GM12873 (cell line): ENCODE data around the gene TRAPPC12.

Experiments
- TF ChIP-seq, protein P1 (sequence below): IDR thresholded peaks from 2 replicates; pipeline ENCODE4 v1.5.1; 2012; ENCODE audit warnings: low read depth, mild to moderate bottlenecking, moderate library complexity, low read length, control low read depth; ENCODE audit not compliant: insufficient read depth; ENCODE audit errors: missing control alignments

The TRAPPC12 gene

DNA sequence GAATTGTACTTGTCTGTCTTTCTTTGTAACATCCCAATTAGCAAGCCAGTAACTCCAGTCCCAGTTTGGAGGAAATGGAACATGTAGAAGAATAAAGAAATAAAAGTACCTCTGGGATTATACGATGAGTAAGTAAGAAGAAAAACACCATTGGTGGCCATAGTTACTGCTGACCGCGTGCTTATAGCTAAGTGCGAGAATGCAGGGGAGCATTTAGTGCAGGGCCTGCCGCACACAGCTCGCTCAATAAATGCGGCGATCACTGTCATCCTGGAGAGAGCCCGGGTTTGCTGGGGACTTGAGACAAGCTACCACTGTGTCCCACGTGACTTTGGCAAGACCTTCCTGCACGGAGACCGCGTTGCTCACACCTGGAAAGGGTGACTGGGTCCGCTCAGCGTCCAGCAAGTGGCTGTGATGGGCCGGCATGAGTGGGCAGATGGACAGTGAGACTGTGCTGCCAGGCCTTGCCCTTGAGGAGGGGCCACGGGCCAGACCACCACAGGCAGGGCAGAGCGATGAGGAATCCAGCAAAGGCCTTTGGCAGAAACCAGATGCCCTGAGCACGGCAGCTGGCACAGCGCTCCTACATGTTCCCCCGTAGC, 85.0 kb downstream of the TRAPPC12 start:
- TF ChIP-seq, protein P1, sequence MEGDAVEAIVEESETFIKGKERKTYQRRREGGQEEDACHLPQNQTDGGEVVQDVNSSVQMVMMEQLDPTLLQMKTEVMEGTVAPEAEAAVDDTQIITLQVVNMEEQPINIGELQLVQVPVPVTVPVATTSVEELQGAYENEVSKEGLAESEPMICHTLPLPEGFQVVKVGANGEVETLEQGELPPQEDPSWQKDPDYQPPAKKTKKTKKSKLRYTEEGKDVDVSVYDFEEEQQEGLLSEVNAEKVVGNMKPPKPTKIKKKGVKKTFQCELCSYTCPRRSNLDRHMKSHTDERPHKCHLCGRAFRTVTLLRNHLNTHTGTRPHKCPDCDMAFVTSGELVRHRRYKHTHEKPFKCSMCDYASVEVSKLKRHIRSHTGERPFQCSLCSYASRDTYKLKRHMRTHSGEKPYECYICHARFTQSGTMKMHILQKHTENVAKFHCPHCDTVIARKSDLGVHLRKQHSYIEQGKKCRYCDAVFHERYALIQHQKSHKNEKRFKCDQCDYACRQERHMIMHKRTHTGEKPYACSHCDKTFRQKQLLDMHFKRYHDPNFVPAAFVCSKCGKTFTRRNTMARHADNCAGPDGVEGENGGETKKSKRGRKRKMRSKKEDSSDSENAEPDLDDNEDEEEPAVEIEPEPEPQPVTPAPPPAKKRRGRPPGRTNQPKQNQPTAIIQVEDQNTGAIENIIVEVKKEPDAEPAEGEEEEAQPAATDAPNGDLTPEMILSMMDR = no peak

GRCh38 chr2:3465328-3465727, 85.8 kb downstream of the TRAPPC12 start:
- TF ChIP-seq, protein P1 = no peak

DNA sequence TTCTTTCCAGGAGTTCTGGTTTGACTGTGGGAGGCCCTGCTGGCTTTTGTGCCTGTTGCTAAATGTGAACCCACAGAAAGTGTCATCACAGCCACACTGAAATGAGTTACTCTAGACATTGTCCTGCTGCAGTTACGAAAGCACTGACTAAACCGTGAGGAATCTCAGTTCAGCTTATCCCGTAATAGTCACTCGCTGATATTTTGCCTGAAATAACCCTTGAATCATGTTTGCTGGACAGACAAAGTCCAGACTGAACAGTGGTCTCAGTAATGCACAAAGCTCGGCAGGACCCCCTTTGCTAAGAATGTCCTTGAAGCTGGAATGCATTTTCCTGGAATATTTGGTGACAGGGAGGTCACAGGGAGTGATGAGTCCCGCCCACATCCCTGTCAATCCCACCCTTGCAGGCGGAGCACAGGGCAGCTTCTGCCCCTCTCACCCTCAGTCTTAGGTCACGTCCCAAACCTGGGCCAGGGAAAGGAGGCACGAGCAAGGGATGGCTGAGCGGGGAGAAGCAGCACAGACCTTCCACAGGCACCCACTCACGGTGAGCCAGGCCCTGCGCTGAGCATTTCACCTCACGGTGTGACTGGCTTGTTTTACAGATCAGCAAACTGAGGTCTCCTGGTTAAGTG, 86.5 kb downstream of the TRAPPC12 start:
- TF ChIP-seq, protein P1 = no peak

GRCh38 chr2:3466482-3466863, 87.0 kb downstream of the TRAPPC12 start:
- TF ChIP-seq, protein P1 = no peak

- TF ChIP-seq, protein P1 = no peak
Observed at GRCh38 chr2:3466966-3467365, 87.5 kb downstream of the TRAPPC12 start.

- TF ChIP-seq, protein P1 = no peak
Observed at GRCh38 chr2:3467654-3468053, 88.2 kb downstream of the TRAPPC12 start.

- TF ChIP-seq, protein P1 = no peak
Observed at GRCh38 chr2:3468296-3468988, 88.9 kb downstream of the TRAPPC12 start.
